ENCODE measurements around the gene CIAO2A.

CIAO2A gene

DNA sequence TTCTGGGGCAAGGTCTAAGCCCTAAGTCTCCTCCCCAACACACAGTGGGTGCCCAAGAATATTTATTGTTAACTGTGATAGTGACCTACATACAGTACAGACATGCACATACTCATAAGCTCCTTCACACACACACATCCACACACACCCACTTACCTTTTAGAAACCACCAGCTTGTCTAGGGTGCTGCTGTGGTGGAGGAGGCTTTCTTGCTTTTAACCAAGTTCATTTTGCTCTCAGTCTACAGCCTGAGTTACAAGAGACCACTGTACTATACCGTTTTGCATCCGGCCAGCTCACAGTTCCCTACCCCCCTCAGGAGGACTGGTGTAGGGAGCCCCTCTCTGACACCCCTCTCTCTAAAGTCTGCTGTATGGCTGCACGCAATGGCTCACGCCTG is 64.0 kb downstream of the CIAO2A start:
- peaks cover 14 to 22% of the 10 kb centered on the region in 2 experiments for H3K4me1 ChIP-seq (ENCODE audit: control insufficient read depth in 1 of 2, insufficient read depth in 1 of 2, low read depth in 1 of 2, low read length in 1 of 2)
- TF ChIP-seq, protein P1, sequence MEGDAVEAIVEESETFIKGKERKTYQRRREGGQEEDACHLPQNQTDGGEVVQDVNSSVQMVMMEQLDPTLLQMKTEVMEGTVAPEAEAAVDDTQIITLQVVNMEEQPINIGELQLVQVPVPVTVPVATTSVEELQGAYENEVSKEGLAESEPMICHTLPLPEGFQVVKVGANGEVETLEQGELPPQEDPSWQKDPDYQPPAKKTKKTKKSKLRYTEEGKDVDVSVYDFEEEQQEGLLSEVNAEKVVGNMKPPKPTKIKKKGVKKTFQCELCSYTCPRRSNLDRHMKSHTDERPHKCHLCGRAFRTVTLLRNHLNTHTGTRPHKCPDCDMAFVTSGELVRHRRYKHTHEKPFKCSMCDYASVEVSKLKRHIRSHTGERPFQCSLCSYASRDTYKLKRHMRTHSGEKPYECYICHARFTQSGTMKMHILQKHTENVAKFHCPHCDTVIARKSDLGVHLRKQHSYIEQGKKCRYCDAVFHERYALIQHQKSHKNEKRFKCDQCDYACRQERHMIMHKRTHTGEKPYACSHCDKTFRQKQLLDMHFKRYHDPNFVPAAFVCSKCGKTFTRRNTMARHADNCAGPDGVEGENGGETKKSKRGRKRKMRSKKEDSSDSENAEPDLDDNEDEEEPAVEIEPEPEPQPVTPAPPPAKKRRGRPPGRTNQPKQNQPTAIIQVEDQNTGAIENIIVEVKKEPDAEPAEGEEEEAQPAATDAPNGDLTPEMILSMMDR (IDR thresholded peaks at IDR 0.05): no peak
- no peak overlapping the region for H3K4me3 ChIP-seq (ENCODE audit: low read depth in 1 of 2, low read length in 1 of 2)
- no peaks in the 10 kb centered on the region for H3K27me3 ChIP-seq
- H3K27ac ChIP-seq: no peak overlapping the region
- H3K9me3 ChIP-seq: no peaks in the 10 kb centered on the region
- H3K36me3 ChIP-seq: peaks cover 54% of the 10 kb centered on the region

DNA sequence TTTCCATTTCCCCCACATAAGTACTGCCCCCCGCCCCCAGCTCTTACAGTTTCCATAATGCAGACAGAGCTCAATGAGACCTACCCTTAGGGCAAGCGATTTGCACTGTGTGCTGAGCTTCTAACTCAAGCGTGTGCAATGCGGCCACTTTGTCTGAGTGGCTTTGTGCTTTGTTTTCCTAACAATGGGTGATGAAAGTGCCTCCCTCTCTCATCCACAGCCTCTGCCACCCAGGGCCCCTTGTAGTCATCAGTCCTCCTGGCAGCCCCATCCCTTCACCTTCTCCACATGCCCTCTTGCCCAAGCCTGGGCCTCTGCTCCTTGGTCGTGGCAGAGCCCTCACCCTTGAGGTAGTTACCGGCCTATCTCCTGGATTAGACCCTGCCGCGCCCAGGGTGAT is 64.5 kb downstream of the CIAO2A start:
- H3K36me3 ChIP-seq: peaks cover 49% of the 10 kb centered on the region
- no peak overlapping the region for H3K27ac ChIP-seq
- no peaks in the 10 kb centered on the region for H3K27me3 ChIP-seq
- H3K4me1 ChIP-seq (ENCODE audit: control insufficient read depth in 1 of 2, insufficient read depth in 1 of 2, low read depth in 1 of 2, low read length in 1 of 2): peaks cover 19 to 28% of the 10 kb centered on the region in 2 experiments
- TF ChIP-seq, protein P1 (IDR thresholded peaks at IDR 0.05): no peak
- no peaks in the 10 kb centered on the region for H3K9me3 ChIP-seq
- no peak overlapping the region for H3K4me3 ChIP-seq (ENCODE audit: low read depth in 1 of 2, low read length in 1 of 2)

DNA sequence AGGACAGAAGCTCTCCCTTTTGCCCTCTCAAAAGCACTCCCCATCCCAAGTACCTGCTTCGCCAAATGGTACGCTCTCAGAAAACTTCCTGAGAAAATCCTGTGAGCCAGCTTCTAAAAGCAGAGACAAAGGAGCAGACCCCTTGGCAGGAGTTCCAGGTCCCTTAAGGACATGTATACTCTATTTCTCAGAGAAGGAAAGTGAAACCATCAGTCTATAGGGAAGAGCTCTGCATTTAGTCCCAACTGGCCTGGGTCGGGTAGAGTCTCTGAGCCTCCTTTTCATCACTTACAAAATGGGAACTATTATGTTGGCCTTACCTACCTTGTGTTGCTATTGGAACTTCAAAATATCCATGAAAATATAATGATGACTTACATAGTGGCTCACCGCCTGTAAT is 67.0 kb downstream of the CIAO2A start:
- Histone ChIP-seq H3K4me1 (ENCODE audit: control insufficient read depth in 1 of 2, insufficient read depth in 1 of 2, low read depth in 1 of 2, low read length in 1 of 2) (peaks cover 36 to 53% of the 10 kb centered on the region in 2 experiments), H3K27me3 (no peaks in the 10 kb centered on the region), H3K27ac (peak overlapping the region; percentile 84), H3K36me3 (peaks cover 40% of the 10 kb centered on the region), H3K9me3 (no peaks in the 10 kb centered on the region), H3K4me3 (ENCODE audit: low read depth in 1 of 2, low read length in 1 of 2) (no peak overlapping the region)
- TF ChIP-seq, protein P1 (IDR thresholded peaks at IDR 0.05): no peak

DNA sequence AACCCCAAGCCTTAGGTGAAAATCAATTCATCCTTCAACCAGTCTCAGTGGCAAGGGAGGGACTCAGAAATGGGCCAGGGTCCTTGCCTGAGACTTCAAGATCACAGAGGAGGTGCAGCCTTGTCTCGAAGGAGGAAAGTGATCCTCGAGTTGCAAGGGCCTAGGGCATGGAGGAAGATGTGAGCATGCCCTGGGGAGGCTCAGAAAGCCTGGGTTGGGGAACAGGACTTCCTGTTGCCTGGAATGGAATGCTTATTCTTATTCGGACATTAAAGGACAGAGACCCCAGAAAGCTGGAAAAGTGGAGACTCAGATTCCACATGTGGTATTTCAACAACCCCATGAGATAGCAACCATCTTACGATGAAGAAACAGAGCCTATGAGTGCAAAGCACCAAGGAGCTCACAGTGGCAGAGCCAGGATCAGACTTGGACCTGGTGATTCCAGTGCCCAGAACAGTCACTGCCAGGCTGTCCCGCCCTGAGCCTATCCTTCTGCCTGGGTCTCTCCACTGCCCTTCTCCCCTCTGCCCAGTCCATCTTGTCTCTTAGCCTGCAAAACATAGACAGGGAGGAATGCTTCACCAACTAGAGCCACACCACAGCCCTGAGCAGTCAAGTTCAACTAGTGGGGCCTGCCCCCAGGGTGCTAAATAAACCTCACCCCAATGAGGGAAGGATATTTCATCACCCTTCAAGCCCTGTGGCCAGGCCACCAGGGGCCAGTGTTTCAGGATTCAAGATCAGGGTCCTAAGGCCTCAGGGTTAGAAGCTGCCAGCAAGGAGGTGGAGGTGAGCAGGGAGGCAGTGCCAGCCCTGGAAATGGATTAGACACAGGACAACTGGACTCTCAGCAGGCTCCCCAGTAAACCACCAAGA is 69.2 kb downstream of the CIAO2A start:
- Histone ChIP-seq H3K36me3 (peaks cover 37% of the 10 kb centered on the region), H3K27ac (peak overlapping the region; percentile 84), H3K9me3 (no peaks in the 10 kb centered on the region), H3K4me3 (ENCODE audit: low read depth in 1 of 2, low read length in 1 of 2) (peak overlapping the region; percentile 24 to 35), H3K4me1 (ENCODE audit: control insufficient read depth in 1 of 2, insufficient read depth in 1 of 2, low read depth in 1 of 2, low read length in 1 of 2) (peaks cover 36 to 59% of the 10 kb centered on the region in 2 experiments), H3K27me3 (no peaks in the 10 kb centered on the region)
- TF ChIP-seq, protein P1 (IDR thresholded peaks at IDR 0.05): no peak

- H3K4me3 ChIP-seq (ENCODE audit: low read depth in 1 of 2, low read length in 1 of 2): no peak overlapping the region
- TF ChIP-seq, protein P1 (IDR thresholded peaks at IDR 0.05): no peak
- H3K4me1 ChIP-seq (ENCODE audit: control insufficient read depth in 1 of 2, insufficient read depth in 1 of 2, low read depth in 1 of 2, low read length in 1 of 2): peaks cover 36 to 59% of the 10 kb centered on the region in 2 experiments
- H3K9me3 ChIP-seq: no peaks in the 10 kb centered on the region
- no peaks in the 10 kb centered on the region for H3K27me3 ChIP-seq
- H3K27ac ChIP-seq: peak overlapping the region; percentile 84
- peaks cover 41% of the 10 kb centered on the region for H3K36me3 ChIP-seq
Observed at GRCh38 chr15:64023220-64023619, 70.4 kb downstream of the CIAO2A start.

Measured in neutrophil (primary cell).